ENCODE data around the gene ZNF865.

Gene ZNF865

GRCh38 chr19:55647732-55648584 lies 42.5 kb downstream of the ZNF865 start, which contains the start of gene CCDC106:
Gene CCDC106, plus strand, starts transcription at chr19:55648212. Its CDS starts 835 bp downstream, at chr19:55649047.
- peak; percentile 43 for DNase-seq

DNA sequence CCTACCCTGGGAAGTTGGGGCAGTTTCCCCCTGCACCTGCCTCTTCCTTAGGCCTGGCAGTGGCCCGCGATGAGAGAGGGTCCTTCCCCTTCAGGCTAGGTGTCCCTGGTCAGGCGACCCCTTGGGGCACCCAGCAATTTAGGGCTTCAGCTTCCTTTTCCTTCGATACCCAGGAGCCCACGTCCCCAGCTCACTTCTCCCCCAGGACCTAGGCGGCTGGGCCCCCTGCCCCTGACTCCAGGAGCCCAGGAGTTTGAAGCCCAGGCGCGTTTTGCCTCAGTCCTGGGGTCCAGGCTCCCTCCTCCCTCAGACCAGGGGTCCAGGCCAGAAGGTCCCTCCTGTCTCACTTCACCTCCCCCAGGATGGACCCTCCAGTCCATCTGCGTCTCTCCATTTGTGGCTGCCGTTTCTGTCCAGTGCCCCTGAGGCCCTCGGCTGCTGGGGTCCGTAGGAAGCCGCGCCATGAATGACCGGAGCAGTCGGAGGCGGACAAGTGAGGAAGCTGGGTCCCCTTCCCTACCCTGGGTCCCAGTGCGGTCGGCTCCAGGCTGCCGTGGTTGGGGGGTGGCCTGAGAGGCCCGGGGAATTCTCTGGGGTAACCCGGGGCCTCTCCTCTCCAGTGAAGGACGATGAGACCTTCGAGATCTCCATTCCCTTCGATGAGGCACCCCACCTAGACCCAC lies 43.3 kb downstream of the ZNF865 start:
- no peak for DNase-seq

- DNase-seq, result no peak
These were observed 44.0 kb downstream of the ZNF865 start for GRCh38 chr19:55649268-55650125.

GRCh38 chr19:55650126-55650557 lies 44.7 kb downstream of the ZNF865 start:
- no peak for DNase-seq

DNA sequence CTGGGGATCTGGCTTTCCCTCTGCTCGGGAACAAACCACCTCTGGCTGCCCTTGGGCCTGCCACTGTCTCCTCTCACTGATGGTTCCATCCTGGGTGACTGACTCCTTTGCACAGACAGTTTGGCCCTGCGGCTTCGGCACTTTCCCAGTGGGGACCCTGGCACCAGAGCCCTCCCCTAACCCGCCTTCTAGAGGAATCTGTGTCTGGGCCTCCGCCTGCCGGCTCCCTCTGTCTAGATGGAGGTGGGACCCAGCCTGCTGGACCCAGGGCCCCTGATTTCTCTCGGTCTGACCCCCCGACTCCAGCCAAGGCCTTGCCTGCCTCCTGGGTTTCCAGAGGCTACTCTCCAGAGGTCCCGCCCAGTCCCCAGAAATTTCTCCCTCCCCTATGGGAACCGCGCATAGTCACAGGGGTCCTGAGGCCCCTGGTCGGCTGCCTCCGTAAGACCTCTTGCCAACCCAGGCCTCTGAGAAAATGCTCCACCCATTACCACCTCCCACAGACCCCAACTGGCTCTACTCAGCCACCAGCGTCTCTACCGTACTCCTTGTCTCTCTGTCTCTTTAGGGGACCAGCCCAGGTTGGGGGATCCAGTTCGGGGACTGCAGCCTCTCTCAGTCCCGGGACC lies 45.3 kb downstream of the ZNF865 start:
- no peak for DNase-seq

GRCh38 chr19:55651236-55651635 lies 45.8 kb downstream of the ZNF865 start:
- no peak for DNase-seq

DNA sequence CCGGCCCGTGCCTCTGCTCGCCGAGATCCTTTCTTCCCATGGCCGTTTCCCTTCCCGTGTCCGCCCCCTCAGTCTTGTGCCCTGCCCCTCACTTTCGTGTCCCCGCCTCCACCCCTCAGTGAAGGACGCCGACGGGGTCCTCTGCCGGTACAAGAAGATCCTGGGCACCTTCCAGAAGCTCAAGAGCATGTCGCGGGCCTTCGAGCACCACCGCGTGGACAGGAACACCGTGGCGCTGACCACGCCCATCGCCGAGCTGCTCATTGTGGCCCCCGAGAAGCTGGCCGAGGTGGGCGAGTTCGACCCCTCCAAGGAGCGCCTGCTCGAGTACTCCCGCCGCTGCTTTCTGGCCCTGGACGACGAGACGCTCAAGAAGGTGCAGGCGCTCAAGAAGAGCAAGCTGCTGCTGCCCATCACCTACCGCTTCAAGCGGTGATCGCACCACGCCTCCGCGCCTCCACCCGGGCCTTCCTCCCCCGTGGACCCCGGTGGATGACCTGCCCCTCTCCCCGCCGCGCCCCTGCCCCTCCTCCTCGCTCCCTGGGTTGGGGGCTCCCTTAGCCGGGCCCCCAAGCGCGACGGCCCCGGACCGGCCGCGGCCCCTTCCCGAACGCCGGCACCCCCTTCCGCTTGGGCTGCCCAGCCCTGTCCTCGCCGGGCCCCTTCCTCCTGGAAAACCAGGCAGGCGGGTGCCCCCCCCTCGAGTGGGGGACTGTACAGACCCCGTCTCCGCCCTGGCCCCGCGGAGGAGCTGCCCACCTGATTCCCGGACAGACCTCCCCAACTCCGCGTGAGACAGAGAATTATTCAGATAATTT lies 47.1 kb downstream of the ZNF865 start:
- no peak for DNase-seq

GRCh38 chr19:55653651-55654322 lies 48.3 kb downstream of the ZNF865 start:
- peak; percentile 99 for DNase-seq

DNA sequence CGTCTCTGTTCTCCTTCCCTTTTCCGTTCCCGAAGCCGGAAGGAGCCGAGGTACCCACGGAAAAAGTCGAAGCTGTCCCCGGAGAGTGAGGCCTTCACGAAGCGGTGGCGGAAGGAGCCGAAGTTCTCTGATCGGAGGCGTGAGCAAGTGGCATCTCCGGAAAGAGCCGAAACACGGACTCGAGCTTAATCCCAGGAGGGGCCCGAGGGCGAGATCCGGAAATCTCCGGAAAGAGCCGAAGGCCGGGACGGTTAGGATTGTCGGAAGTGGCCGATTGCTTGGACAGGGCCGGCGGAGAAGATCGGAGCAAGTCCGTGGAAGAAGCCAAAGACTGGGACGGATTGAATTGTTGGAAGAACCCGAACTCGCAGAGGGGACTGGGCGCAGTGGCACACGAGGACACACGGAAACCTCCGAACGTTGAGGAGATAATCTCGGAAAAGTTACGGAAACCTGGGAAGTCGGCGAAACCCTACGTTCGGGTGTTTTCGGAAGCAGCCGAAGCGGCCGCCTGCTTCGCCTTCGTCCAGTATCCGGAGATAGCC lies 48.9 kb downstream of the ZNF865 start:
- DNase-seq, result peak; percentile 99

GRCh38 chr19:55654868-55655647 lies 49.6 kb downstream of the ZNF865 start, which contains the start of gene U2AF2:
Gene U2AF2, plus strand, starts transcription at chr19:55655035. Its CDS starts 70 bp downstream, at chr19:55655105.
- peak; percentile 97 for DNase-seq

DNA sequence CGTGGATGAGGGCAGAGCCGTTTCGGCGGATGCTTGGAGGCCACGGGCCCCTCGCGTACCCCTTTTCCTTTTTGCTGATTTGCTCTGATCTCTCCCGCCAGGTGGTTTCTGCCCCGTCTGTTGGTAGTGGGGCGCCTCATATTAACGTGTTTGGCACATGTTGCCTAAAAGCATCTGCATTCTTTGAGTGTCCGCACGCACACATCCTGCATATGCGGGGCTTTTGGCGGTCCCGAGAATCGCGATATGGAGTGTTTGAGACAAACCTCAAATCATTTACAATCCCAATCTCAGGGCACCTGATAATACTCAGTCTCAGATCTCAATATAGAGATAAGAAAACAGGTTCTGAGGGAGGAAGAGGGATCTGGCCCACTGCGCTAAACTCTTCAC lies 50.2 kb downstream of the ZNF865 start:
- no peak for DNase-seq

- no peak for DNase-seq
These were observed 51.1 kb downstream of the ZNF865 start for GRCh38 chr19:55656552-55656951.

- DNase-seq, result no peak
These were observed 51.7 kb downstream of the ZNF865 start for GRCh38 chr19:55656988-55657747.

- no peak for DNase-seq
These were observed 53.5 kb downstream of the ZNF865 start for GRCh38 chr19:55658846-55659459.

DNA sequence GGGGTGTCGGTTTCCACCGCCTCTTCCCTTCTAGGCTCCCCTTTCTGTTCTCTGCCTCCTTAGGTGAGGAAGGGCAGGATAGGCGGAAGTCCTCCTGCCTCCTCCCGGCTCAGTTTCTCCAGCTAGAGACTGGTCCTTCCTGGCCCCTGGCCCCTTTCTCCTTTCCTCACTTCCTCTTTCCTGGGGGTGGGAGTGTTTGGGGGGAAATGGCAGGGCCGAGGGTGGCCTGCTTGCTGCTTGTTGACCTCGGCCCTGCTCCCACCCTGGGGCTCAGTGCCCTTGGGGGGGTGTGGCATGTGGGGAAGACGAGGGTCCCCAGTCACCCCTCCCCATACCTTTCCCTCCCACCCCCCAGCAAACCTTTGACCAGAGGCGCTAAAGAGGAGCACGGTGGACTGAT lies 54.4 kb downstream of the ZNF865 start:
- no peak for DNase-seq

DNA sequence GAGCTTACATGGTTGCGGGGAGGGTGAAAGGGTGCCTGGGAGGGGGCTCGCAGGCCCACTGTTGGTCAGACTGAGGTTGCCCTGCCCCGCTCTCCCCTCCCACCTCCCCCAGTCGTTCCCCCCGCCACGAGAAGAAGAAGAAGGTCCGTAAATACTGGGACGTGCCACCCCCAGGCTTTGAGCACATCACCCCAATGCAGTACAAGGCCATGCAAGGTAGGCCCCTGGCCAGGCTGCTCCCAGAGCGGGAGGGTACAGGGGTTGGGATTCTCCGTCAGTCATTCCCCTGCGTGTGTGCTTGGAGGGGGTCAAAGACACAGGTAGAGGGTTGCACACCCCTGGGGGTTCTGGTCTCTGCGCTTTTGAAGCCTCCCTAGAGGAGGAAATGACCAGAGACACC lies 55.0 kb downstream of the ZNF865 start:
- no peak for DNase-seq

- DNase-seq, result no peak
These were observed 55.5 kb downstream of the ZNF865 start for GRCh38 chr19:55660991-55661390.

- DNase-seq, result no peak
These were observed 56.4 kb downstream of the ZNF865 start for GRCh38 chr19:55661826-55662225.

Measured in CD4-positive, alpha-beta T cell treated with Interleukin-17A for 1 hour (primary cell).